Mesenchymal stem cell (in vitro differentiated cells and primary cell): ENCODE data around the gene ZFYVE9.
A peak's percentile ranks its signal among the peaks of the same experiment; 100 is the strongest.

Experiments
- DNase-seq: peaks from one replicate; pipeline ENCODE4 v3.0.0-alpha.2; 2013
- H2AFZ ChIP-seq: one replicate; pipeline ENCODE4 v1.6.1; 2013; ENCODE audit warnings: low read depth, mild to moderate bottlenecking, control low read depth, inconsistent platforms, low read length, moderate library complexity
- H2AK5ac ChIP-seq: 2 replicates; pipeline ENCODE4 v1.6.1; 2013; ENCODE audit warnings: low read length, moderate library complexity, mild to moderate bottlenecking, inconsistent platforms; ENCODE audit not compliant: severe bottlenecking
- H2BK120ac ChIP-seq: one replicate; pipeline ENCODE4 v1.6.1; 2013; ENCODE audit warnings: low read depth, mild to moderate bottlenecking, inconsistent platforms, low read length, moderate library complexity
- H2BK12ac ChIP-seq, 2 experiments: one replicate each; pipeline ENCODE4 v1.6.1; 2013; ENCODE audit warnings: inconsistent platforms in 2 of 2, low read length in 2 of 2, mild to moderate bottlenecking in 2 of 2, moderate library complexity in 2 of 2, control low read depth in 1 of 2
- H2BK15ac ChIP-seq: one replicate; pipeline ENCODE4 v1.6.1; 2013; ENCODE audit warnings: mild to moderate bottlenecking, low read depth, inconsistent platforms; ENCODE audit not compliant: poor library complexity, severe bottlenecking
- H2BK5ac ChIP-seq: 2 replicates; pipeline ENCODE4 v1.6.1; 2013; ENCODE audit warnings: low read depth, mild to moderate bottlenecking, low read length, control low read depth, inconsistent platforms; ENCODE audit not compliant: poor library complexity, severe bottlenecking
- H3K14ac ChIP-seq, 2 experiments: one replicate each; pipeline ENCODE4 v1.6.1; 2013; ENCODE audit warnings: inconsistent platforms in 2 of 2, low read length in 2 of 2, control low read depth in 1 of 2, mild to moderate bottlenecking in 1 of 2, moderate library complexity in 1 of 2
- H3K18ac ChIP-seq, 2 experiments: one replicate each; pipeline ENCODE4 v1.6.1; 2013; ENCODE audit warnings: inconsistent platforms in 2 of 2, low read length in 2 of 2, control low read depth in 1 of 2, low read depth in 1 of 2, mild to moderate bottlenecking in 1 of 2
- H3K23ac ChIP-seq, 2 experiments: one replicate each; pipeline ENCODE4 v1.6.1; 2013; ENCODE audit warnings: inconsistent platforms in 2 of 2, low read length in 2 of 2, mild to moderate bottlenecking in 2 of 2, moderate library complexity in 2 of 2, control low read depth in 1 of 2
- H3K27ac ChIP-seq: 2 replicates; pipeline ENCODE4 v1.5.1; 2013; ENCODE audit warnings: mild to moderate bottlenecking, moderate library complexity, low read length, control low read depth, inconsistent platforms; ENCODE audit not compliant: poor library complexity, severe bottlenecking
- H3K27me3 ChIP-seq, 2 experiments: 2 replicates each; pipeline versions ENCODE4 v1.6.1 to v1.7.0; 2013; ENCODE audit warnings: low read length in 2 of 2, mild to moderate bottlenecking in 2 of 2, moderate library complexity in 2 of 2, control low read depth in 1 of 2, inconsistent platforms in 1 of 2; ENCODE audit not compliant: control insufficient read depth in 1 of 2, insufficient read depth in 1 of 2
- H3K36me3 ChIP-seq, 2 experiments: 2 replicates each; pipeline versions ENCODE4 v1.6.1 to v1.7.0; 2013; ENCODE audit warnings: low read length in 2 of 2, control low read depth in 1 of 2, inconsistent platforms in 1 of 2, low read depth in 1 of 2, mild to moderate bottlenecking in 1 of 2; ENCODE audit not compliant: insufficient read depth in 2 of 2, control insufficient read depth in 1 of 2
- H3K4ac ChIP-seq, 2 experiments: one replicate each; pipeline ENCODE4 v1.6.1; 2013; ENCODE audit warnings: inconsistent platforms in 2 of 2, low read length in 2 of 2, mild to moderate bottlenecking in 2 of 2, moderate library complexity in 2 of 2, control low read depth in 1 of 2, low read depth in 1 of 2
- H3K4me1 ChIP-seq: 2 replicates; pipeline ENCODE4 v1.6.1; 2013; ENCODE audit warnings: low read depth, low read length, control low read depth; ENCODE audit not compliant: control insufficient read depth, insufficient read depth
- H3K4me2 ChIP-seq: 2 replicates; pipeline ENCODE4 v1.6.1; 2013; ENCODE audit warnings: low read length, mild to moderate bottlenecking, inconsistent platforms; ENCODE audit not compliant: poor library complexity, severe bottlenecking
- H3K4me3 ChIP-seq, 2 experiments: 2 replicates each; pipeline versions ENCODE4 v1.5.1 to v1.7.0; 2013; ENCODE audit warnings: low read length in 2 of 2, mild to moderate bottlenecking in 2 of 2, control low read depth in 1 of 2, low read depth in 1 of 2; ENCODE audit not compliant: insufficient read depth in 1 of 2
- H3K79me1 ChIP-seq: replicated peaks from 2 replicates; pipeline ENCODE4 v1.6.1; 2013; ENCODE audit warnings: mild to moderate bottlenecking, control low read depth, low read length, inconsistent platforms; ENCODE audit not compliant: poor library complexity, severe bottlenecking
- H3K9ac ChIP-seq: 2 replicates; pipeline ENCODE4 v1.7.0; 2013; ENCODE audit warnings: mild to moderate bottlenecking, low read length, moderate library complexity
- H3K9me3 ChIP-seq: 2 replicates; pipeline ENCODE4 v1.7.0; 2013; ENCODE audit warnings: mild to moderate bottlenecking, low read length; ENCODE audit not compliant: control insufficient read depth
- H4K8ac ChIP-seq: one replicate; pipeline ENCODE4 v1.6.1; 2013; ENCODE audit warnings: inconsistent platforms, mild to moderate bottlenecking, low read length, moderate library complexity
- H4K91ac ChIP-seq: one replicate; pipeline ENCODE4 v1.6.1; 2013; ENCODE audit warnings: mild to moderate bottlenecking, low read length, inconsistent platforms
- WGBS: methylation state at CpG from one replicate; pipeline ENCODE4 v1.1.7; 2013; ENCODE audit warnings: mixed read lengths; 5-methylcytosine and 5-hydroxymethylcytosine counted together

Gene ZFYVE9

DNA sequence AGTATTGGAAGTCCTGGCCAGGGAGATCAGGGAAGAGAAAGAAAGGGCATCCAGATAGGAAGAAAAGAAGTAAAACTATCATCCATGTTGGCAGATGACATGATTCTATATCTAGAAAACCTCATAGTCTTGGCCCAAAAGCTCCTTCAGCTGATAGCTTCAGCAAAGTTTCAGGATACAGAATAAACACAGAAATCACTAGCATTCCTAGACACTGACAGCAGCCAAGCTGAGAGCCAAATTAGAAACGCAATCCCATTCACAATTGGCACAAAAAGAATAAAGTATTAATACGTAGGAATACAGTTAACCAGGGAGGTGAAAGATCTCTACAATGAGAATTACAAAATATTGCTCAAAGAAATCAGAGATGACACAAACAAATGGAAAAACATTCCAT lies 44.6 kb downstream of the ZFYVE9 start:
- no peaks in the 10 kb centered on the region for H3K4me1 ChIP-seq
- no peaks in the 10 kb centered on the region for H3K27me3 ChIP-seq
- H2AK5ac ChIP-seq = no peak overlapping the region
- no peak overlapping the region for H4K91ac ChIP-seq
- H3K27ac ChIP-seq = no peak overlapping the region
- no peak overlapping the region for H4K8ac ChIP-seq
- peaks cover 5% of the 10 kb centered on the region for H3K79me1 ChIP-seq
- no peak overlapping the region for H2BK15ac ChIP-seq
- H2BK5ac ChIP-seq = no peak overlapping the region
- H3K14ac ChIP-seq = no peak overlapping the region
- no peak overlapping the region for H3K4me2 ChIP-seq
- no peak overlapping the region for H3K18ac ChIP-seq
- H2AFZ ChIP-seq = no peak overlapping the region
- H3K23ac ChIP-seq = no peak overlapping the region
- H2BK12ac ChIP-seq = no peak overlapping the region
- no peak for DNase-seq
- no CpG with 5 or more reads among the region's 2 CpGs for whole genome bisulfite sequencing
- H3K4me3 ChIP-seq = no peak overlapping the region
- H2BK120ac ChIP-seq = no peak overlapping the region
- H3K9me3 ChIP-seq = no peaks in the 10 kb centered on the region
- H3K9ac ChIP-seq = no peak overlapping the region
- H3K36me3 ChIP-seq = no peaks in the 10 kb centered on the region
- H3K4ac ChIP-seq = no peak overlapping the region

DNA sequence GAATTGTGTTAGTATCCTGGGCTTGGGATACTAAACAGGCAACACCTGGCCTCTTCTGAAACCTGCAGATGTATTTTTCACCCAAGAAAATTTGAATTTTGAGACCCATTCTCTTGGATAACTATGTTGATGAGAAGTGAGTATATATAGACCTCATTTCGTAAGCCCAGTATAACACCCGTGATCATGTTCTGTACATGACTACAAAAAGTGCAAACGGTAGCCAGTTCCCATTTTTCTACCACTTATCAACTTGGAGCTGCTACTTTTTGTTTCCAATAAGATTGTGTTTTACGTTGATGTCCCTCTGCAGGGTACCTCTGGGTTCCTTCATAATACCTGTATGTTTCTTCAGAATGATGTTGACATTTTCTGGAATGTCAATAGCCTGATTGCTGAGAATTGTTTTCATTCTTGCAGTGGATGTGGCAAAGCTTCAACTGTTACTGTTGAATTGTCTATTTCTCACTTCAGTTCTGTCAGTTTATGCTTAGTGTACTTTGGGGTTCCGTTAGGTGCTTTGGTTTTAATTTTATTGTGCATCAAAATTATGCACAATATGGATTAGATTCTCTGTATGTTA lies 48.1 kb downstream of the ZFYVE9 start:
- H2BK15ac ChIP-seq = no peak overlapping the region
- H3K23ac ChIP-seq = no peak overlapping the region
- H3K9ac ChIP-seq = no peak overlapping the region
- no peak overlapping the region for H4K91ac ChIP-seq
- no peak overlapping the region for H2AFZ ChIP-seq
- H3K18ac ChIP-seq = no peak overlapping the region
- no peak overlapping the region for H3K14ac ChIP-seq
- H4K8ac ChIP-seq = no peak overlapping the region
- no peak overlapping the region for H2BK12ac ChIP-seq
- H2BK5ac ChIP-seq = no peak overlapping the region
- no peak overlapping the region for H3K4me3 ChIP-seq
- no peak overlapping the region for H2BK120ac ChIP-seq
- WGBS = 98% methylated on average over 5 of the region's 5 CpGs
- peaks cover 6% of the 10 kb centered on the region for H3K79me1 ChIP-seq
- no peaks in the 10 kb centered on the region for H3K4me1 ChIP-seq
- H3K36me3 ChIP-seq = no peaks in the 10 kb centered on the region
- no peak overlapping the region for H2AK5ac ChIP-seq
- H3K27ac ChIP-seq = no peak overlapping the region
- no peak for DNase-seq
- no peaks in the 10 kb centered on the region for H3K9me3 ChIP-seq
- H3K4me2 ChIP-seq = no peak overlapping the region
- H3K4ac ChIP-seq = no peak overlapping the region
- H3K27me3 ChIP-seq = no peaks in the 10 kb centered on the region

DNA sequence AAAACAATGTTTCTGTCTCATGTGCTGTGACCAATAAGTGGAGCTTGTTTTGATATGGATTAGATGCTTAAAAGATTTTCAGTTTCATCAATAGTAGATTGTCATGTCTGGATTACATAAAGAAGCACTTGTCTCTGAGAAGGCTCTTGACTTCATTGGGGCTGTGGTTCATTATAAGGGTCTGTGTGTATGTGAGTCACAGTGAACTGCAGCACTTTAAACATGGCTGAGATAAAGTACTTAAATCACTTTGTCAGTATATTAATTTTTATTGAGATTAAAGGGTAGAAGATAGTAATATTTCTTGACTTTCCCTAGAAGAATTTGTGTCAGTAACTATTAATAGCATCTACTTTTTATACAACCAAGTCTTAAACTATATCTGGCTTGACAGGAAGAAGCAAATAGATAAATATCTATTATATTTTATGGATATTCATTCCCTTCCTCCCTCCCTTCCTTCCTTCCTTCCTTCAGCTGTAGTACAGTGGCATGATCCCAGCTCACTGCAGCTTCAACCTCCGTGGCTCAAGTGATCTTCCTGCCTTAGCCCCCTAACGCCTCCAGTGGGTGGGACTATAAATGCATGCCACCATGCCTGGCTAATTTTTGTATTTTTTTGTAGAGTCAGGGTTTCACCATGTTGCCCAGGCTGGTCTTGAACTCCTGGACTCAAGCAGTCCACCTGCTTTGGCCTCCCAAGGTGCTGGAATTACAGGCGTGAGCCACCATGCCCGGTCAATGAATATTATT lies 48.8 kb downstream of the ZFYVE9 start:
- Histone ChIP-seq H3K4ac (no peak overlapping the region), H4K91ac (no peak overlapping the region), H3K4me2 (no peak overlapping the region), H3K4me3 (no peak overlapping the region), H3K9me3 (no peaks in the 10 kb centered on the region), H2AK5ac (no peak overlapping the region), H2BK12ac (no peak overlapping the region), H3K27me3 (no peaks in the 10 kb centered on the region), H3K36me3 (no peaks in the 10 kb centered on the region), H2AFZ (no peak overlapping the region), H2BK15ac (no peak overlapping the region), H3K18ac (no peak overlapping the region), H3K27ac (no peak overlapping the region), H3K79me1 (peaks cover 6% of the 10 kb centered on the region), H3K23ac (no peak overlapping the region), H2BK5ac (no peak overlapping the region), H2BK120ac (no peak overlapping the region), H3K9ac (no peak overlapping the region), H3K14ac (no peak overlapping the region), H4K8ac (no peak overlapping the region), H3K4me1 (no peaks in the 10 kb centered on the region)
- WGBS = 73% methylated on average over 4 of the region's 4 CpGs
- DNase-seq = peak; percentile 44

DNA sequence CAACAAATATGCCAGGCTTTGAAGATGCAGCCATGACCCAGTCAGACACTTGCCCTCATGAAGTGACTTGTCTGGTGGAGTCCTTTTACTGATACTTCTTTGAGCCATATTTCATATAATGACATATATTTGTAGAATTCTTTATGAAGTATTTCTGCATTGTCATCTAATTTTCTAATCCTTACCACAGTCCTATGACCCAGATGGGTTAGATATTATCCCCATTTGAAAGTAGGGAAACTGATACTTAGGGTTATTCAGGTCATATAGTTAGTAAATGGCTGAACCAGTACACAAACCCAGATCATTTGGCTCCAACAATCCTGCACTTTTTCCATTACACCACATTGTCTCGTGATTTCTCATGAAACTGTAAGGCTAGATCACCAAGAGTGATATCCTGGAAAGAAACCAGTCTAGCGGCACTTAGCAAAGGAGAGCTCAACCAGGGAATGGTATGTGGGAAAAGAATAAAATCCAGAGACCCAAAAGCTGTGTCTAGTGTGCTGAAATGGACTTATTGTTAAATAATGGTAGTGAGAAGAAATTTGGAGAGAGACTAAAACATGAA lies 49.6 kb downstream of the ZFYVE9 start:
- no peak overlapping the region for H2BK15ac ChIP-seq
- H4K91ac ChIP-seq = no peak overlapping the region
- H3K4ac ChIP-seq = no peak overlapping the region
- no peak overlapping the region for H2BK5ac ChIP-seq
- H2AK5ac ChIP-seq = no peak overlapping the region
- H2BK12ac ChIP-seq = no peak overlapping the region
- no peak overlapping the region for H4K8ac ChIP-seq
- no peaks in the 10 kb centered on the region for H3K27me3 ChIP-seq
- no peak overlapping the region for H3K9ac ChIP-seq
- no peak for DNase-seq
- H3K14ac ChIP-seq = no peak overlapping the region
- H3K36me3 ChIP-seq = no peaks in the 10 kb centered on the region
- H3K18ac ChIP-seq = no peak overlapping the region
- no peak overlapping the region for H3K23ac ChIP-seq
- no peak overlapping the region for H3K4me3 ChIP-seq
- no peaks in the 10 kb centered on the region for H3K9me3 ChIP-seq
- H2BK120ac ChIP-seq = no peak overlapping the region
- H3K4me2 ChIP-seq = no peak overlapping the region
- H3K27ac ChIP-seq = no peak overlapping the region
- peaks cover 4% of the 10 kb centered on the region for H3K79me1 ChIP-seq
- no peak overlapping the region for H2AFZ ChIP-seq
- 92% methylated on average over 2 of the region's 2 CpGs for WGBS
- H3K4me1 ChIP-seq = no peaks in the 10 kb centered on the region
